ENCODE data around the gene EPC2. TPM values are rescaled to one million over a fixed set of nuclear protein-coding genes. Genes with fewer than 3 reads are reported as not detected.
"Not testable (repeated sequence)": the region's sequence is repeated elsewhere in the genome, so short reads cannot be mapped to it uniquely, and the experiment has no call there.

The EPC2 gene
- total RNA-seq, 1 donor from 2014 or later = 52.1 TPM

DNA sequence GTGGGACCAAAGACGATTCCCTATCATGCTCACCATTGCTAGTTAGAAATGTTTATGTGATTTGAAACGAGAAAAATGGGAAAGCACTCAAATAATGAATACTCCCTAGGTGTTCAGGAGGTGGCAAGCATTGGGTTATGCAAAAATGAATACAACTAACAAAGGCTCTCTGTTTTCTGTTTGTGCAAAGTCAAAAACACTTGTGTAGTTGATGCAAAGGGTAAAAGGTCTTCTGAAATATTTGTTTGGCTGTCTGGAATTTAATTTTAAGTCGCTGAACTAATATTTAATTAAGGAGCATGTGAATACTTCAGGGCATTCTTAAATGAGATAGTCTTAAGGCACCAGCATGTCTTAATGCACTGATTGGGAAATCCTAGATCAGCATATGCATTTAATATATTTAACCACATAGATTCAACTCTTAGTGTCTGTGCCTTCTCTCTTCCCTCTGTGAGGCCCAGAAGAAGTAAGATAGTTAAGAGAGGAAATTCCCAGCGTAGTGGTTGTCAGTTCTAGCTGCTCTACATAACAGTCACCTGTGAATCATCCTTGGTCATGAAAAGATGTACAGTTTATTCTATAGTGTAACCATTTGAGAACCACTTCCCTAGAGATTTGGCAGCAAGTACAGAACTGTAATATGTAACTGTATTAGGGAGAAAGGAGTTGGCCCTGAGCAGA, 111.9 kb downstream of the EPC2 start:
- DNase-seq (no peak), ATAC-seq (ENCODE audit: low read depth) (no peak)
- Mint-ChIP-seq H3K4me1 (peaks cover 2% of the 10 kb centered on the region), H3K36me3 (ENCODE audit: low read depth) (peaks cover 54% of the 10 kb centered on the region), H3K9me3 (no peaks in the 10 kb centered on the region), H3K4me3 (no peak overlapping the region), H3K27ac (no peak overlapping the region), H3K27me3 (no peaks in the 10 kb centered on the region)
- intact Hi-C loops (cut with micrococcal nuclease) = no loop called here
- CTCF ChIA-PET = no interaction called here
- POLR2A ChIA-PET = no interaction called here
- no peak for TF ChIP-seq CTCF (IDR thresholded peaks at IDR 0.05)

GRCh38 chr2:148764815-148765214, 120.3 kb downstream of the EPC2 start:
- no peaks in the 10 kb centered on the region for H3K4me1 Mint-ChIP-seq
- intact Hi-C loops (cut with micrococcal nuclease) = loop anchor here (5.0 kb wide), 1 partner anchor 118 kb away; no protein-coding TSS in a partner anchor
- H3K36me3 Mint-ChIP-seq (ENCODE audit: low read depth) = peaks cover 67% of the 10 kb centered on the region
- no peak for ATAC-seq (ENCODE audit: low read depth)
- no peaks in the 10 kb centered on the region for H3K9me3 Mint-ChIP-seq
- no peak for DNase-seq
- no peaks in the 10 kb centered on the region for H3K27me3 Mint-ChIP-seq
- TF ChIP-seq CTCF (IDR thresholded peaks at IDR 0.05) = no peak
- POLR2A ChIA-PET = no interaction called here
- no peak overlapping the region for H3K4me3 Mint-ChIP-seq
- H3K27ac Mint-ChIP-seq = no peak overlapping the region
- CTCF ChIA-PET = no interaction called here

- ChIA-PET CTCF (no interaction called here), POLR2A (no interaction called here)
- H3K27me3 Mint-ChIP-seq = no peaks in the 10 kb centered on the region
- no peak overlapping the region for H3K4me3 Mint-ChIP-seq
- no peak for TF ChIP-seq CTCF (IDR thresholded peaks at IDR 0.05)
- no peaks in the 10 kb centered on the region for H3K9me3 Mint-ChIP-seq
- no peak overlapping the region for H3K27ac Mint-ChIP-seq
- intact Hi-C loops (cut with micrococcal nuclease) = loop anchor here (10.0 kb wide), 1 partner anchor 795 kb away; no protein-coding TSS in a partner anchor
- DNase-seq (no peak), ATAC-seq (ENCODE audit: low read depth) (no peak)
- no peaks in the 10 kb centered on the region for H3K4me1 Mint-ChIP-seq
- peaks cover 63% of the 10 kb centered on the region for H3K36me3 Mint-ChIP-seq (ENCODE audit: low read depth)
Measured at GRCh38 chr2:148770047-148770446, 125.5 kb downstream of the EPC2 start.

- no peak for DNase-seq
- ChIA-PET CTCF (no interaction called here), POLR2A (no interaction called here)
- no peak overlapping the region for H3K4me3 Mint-ChIP-seq
- no peak for TF ChIP-seq CTCF (IDR thresholded peaks at IDR 0.05)
- intact Hi-C loops (cut with micrococcal nuclease) = loop anchor here (10.0 kb wide), 1 partner anchor 213 kb away; no protein-coding TSS in a partner anchor
- peaks cover 75% of the 10 kb centered on the region for H3K36me3 Mint-ChIP-seq (ENCODE audit: low read depth)
- ATAC-seq (ENCODE audit: low read depth) = no peak
- H3K27me3 Mint-ChIP-seq = no peaks in the 10 kb centered on the region
- H3K4me1 Mint-ChIP-seq = no peaks in the 10 kb centered on the region
- no peaks in the 10 kb centered on the region for H3K9me3 Mint-ChIP-seq
- H3K27ac Mint-ChIP-seq = no peak overlapping the region
Measured at GRCh38 chr2:148781544-148781943, 137.0 kb downstream of the EPC2 start.

DNA sequence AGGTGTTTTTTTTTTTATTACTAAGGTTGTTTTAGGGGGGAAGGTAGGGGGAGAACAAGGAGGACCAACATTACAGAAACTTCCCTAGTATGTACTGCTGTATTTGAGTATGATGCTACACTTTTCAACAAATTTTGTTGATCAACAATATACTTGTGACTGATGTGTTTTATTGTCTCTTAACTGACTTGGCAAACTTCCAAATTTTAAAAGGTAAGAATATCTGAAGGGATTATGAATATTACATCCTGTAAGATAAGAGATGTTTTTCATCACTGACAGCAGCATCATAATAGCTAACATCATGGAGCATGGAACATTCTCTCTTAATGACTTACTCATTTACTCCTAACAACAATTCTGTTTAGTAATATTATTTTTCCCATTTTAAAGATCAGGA, 144.5 kb downstream of the EPC2 start:
- ATAC-seq (ENCODE audit: low read depth) (no peak), DNase-seq (no peak)
- Mint-ChIP-seq H3K36me3 (ENCODE audit: low read depth) (peaks cover 53% of the 10 kb centered on the region), H3K4me3 (no peak overlapping the region), H3K9me3 (peaks cover 3% of the 10 kb centered on the region), H3K27ac (no peak overlapping the region), H3K27me3 (no peaks in the 10 kb centered on the region), H3K4me1 (no peaks in the 10 kb centered on the region)
- ChIA-PET POLR2A (no interaction called here), CTCF (no interaction called here)
- no peak for TF ChIP-seq CTCF (IDR thresholded peaks at IDR 0.05)
- intact Hi-C loops (cut with micrococcal nuclease) = loop anchor here (10.0 kb wide), 1 partner anchor 206 kb away; no protein-coding TSS in a partner anchor

- CTCF ChIA-PET; H3K27ac Mint-ChIP-seq; intact Hi-C loops (cut with micrococcal nuclease); H3K4me1 Mint-ChIP-seq; H3K4me3 Mint-ChIP-seq; ATAC-seq (ENCODE audit: low read depth); POLR2A ChIA-PET; H3K9me3 Mint-ChIP-seq; DNase-seq; H3K27me3 Mint-ChIP-seq: not testable (repeated sequence)
- H3K36me3 Mint-ChIP-seq (ENCODE audit: low read depth) = peaks cover 42% of the 10 kb centered on the region
Measured at GRCh38 chr2:148790172-148790571, 145.6 kb downstream of the EPC2 start.

Measured in activated B cell treated with CpG ODN at 0.5 μM for 24 hours (primary cell).